Spleen (tissue), 7 donors: ENCODE data around the gene DEFB124.

ENCODE experiments used
- POLR2A ChIP-seq, 3 donors: fragments of 450-650 bp; IDR thresholded peaks; one replicate each; pipeline ENCODE4 v1.5.1; 2017; ENCODE audit warnings: antibody characterized with exemption in 3 of 3, mild to moderate bottlenecking in 1 of 3
- TF ChIP-seq, protein P1 (sequence below), 11 experiments: fragments of 200-600 bp in 7 of 11; fragments of 450-650 bp in 4 of 11; sonication (generic) in 4 of 11; IDR thresholded peaks in 8 of 11; conservative IDR thresholded peaks in 3 of 11; 1 replicate in 7 of 11; 2 replicates in 4 of 11; pipeline versions ENCODE4 v1.4.0 to v1.8.0; 2016 to 2021; ENCODE audit warnings: antibody characterized with exemption in 11 of 11, inconsistent platforms in 4 of 11, mild to moderate bottlenecking in 1 of 11
- donor health status: DM: no; HTN: no; CAD: no; lungs with moderate emphysema.
- donor health status: DM: no; HTN: no; CAD: no.
- donor health status: DM: no; HTN: no; CAD: no.

DNA sequence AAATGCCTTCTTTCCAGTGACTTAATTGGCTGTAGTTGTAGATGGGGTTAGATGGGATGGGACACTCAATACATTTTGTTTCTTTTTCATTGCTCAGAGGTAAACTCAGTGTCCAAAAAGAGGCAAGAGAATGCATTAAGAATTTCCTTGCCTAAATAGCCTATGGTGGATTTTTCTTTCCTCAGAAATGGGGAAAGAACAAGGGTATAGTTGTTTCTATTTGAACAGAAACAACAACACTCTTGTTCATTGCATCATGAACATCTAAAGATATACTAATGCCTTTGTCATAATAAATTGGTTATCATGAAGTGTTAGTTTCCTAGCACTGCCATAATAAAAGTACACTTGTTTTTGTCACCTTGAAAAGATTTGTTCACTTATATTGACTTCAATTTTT lies 49.1 kb downstream of the DEFB124 start:
- TF ChIP-seq, protein P1, sequence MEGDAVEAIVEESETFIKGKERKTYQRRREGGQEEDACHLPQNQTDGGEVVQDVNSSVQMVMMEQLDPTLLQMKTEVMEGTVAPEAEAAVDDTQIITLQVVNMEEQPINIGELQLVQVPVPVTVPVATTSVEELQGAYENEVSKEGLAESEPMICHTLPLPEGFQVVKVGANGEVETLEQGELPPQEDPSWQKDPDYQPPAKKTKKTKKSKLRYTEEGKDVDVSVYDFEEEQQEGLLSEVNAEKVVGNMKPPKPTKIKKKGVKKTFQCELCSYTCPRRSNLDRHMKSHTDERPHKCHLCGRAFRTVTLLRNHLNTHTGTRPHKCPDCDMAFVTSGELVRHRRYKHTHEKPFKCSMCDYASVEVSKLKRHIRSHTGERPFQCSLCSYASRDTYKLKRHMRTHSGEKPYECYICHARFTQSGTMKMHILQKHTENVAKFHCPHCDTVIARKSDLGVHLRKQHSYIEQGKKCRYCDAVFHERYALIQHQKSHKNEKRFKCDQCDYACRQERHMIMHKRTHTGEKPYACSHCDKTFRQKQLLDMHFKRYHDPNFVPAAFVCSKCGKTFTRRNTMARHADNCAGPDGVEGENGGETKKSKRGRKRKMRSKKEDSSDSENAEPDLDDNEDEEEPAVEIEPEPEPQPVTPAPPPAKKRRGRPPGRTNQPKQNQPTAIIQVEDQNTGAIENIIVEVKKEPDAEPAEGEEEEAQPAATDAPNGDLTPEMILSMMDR (IDR thresholded peaks at IDR 0.05 in 8 of 11, conservative IDR thresholded peaks at IDR 0.05 in 3 of 11) = no peak
- TF ChIP-seq POLR2A (IDR thresholded peaks at IDR 0.05) = no peak
